Ovary (tissue), 9 donors: ENCODE results near the gene FAM83D. TPM values are rescaled to one million over a fixed set of nuclear protein-coding genes. Genes with fewer than 3 reads are reported as not detected.

Experiments used
- DNase-seq, 5 donors: peaks; one replicate each; pipeline ENCODE4 v3.0.0-alpha.2; 2019 to 2020
- H3K27ac ChIP-seq, 2 donors: fragments of 200-600 bp; one replicate each; pipeline versions ENCODE4 v1.5.1 to v1.8.0; 2019 to 2022
- H3K27me3 ChIP-seq: fragments of 200-600 bp; one replicate; pipeline ENCODE4 v1.8.0; 2022
- H3K36me3 ChIP-seq: fragments of 200-600 bp; sonication (generic); one replicate; pipeline ENCODE4 v1.5.1; 2019
- H3K4me1 ChIP-seq: one replicate; pipeline ENCODE4 v1.8.1; 2013; ENCODE audit warnings: mild to moderate bottlenecking, moderate library complexity; ENCODE audit not compliant: insufficient read depth
- H3K4me3 ChIP-seq: fragments of 200-600 bp; sonication (generic); one replicate; pipeline ENCODE4 v1.5.1; 2017
- H3K9me3 ChIP-seq, 2 donors: fragments of 200-600 bp in 1 of 2; sonication (generic) in 1 of 2; one replicate each; pipeline versions ENCODE4 v1.5.1 to v1.8.1; 2013 to 2019; ENCODE audit warnings: mild to moderate bottlenecking in 1 of 2, moderate library complexity in 1 of 2
- CTCF ChIP-seq, 3 donors: fragments of 450-650 bp in 2 of 3; fragments of 200-600 bp in 1 of 3; IDR thresholded peaks; one replicate each; pipeline versions ENCODE4 v1.5.1 to v1.8.0; 2016 to 2022; ENCODE audit warnings: antibody characterized with exemption in 3 of 3, mild to moderate bottlenecking in 1 of 3
- EP300 ChIP-seq: sonication (generic); formaldehyde crosslinking; IDR thresholded peaks from one replicate; pipeline ENCODE4 v1.6.1; 2017; ENCODE audit warnings: antibody characterized with exemption
- POLR2A ChIP-seq: fragments of 450-650 bp; IDR thresholded peaks from one replicate; pipeline ENCODE4 v1.6.1; 2017; ENCODE audit warnings: antibody characterized with exemption, mild to moderate bottlenecking, moderate library complexity
- WGBS, 3 donors: extraction: QIAGEN DNeasy Blood & Tissue Kit in 1 of 3; methylation state at CpG; one replicate each; pipeline versions ENCODE4 v1.1.5 to v1.1.7; 2013 to 2017; 5-methylcytosine and 5-hydroxymethylcytosine counted together
- intact Hi-C, 4 donors: fragments of 100-400 bp; cut with DNase I; formaldehyde crosslinking; loops; one replicate each; pipeline versions ENCODE4 v1.11.0 to v1.15.1; 2022 to 2023
- polyA plus RNA-seq, 2 donors: library from polyadenylated mRNA; stranded (reverse); fragments of 200-250 nt in 1 of 2; fragments of 350-450 nt in 1 of 2; fragmentation: Illumina TruSeq in 1 of 2; extraction: RNeasy Lipid Tissue Mini Kit (QIAGEN cat#74804) in 1 of 2; gene quantifications; one replicate each; pipeline ENCODE4 v1.2.3, GENCODE V29; 2013 to 2014
- total RNA-seq, 7 donors: library from RNA; depleted of rRNA in 2 of 7; stranded (reverse); fragments of >200 nt in 2 of 7; fragmentation: NEBNext Ultra II Directional in 3 of 7; extraction: Animal tissue kit (Norgen Biotek cat#: 25700) in 3 of 7; gene quantifications; one replicate each; pipeline versions ENCODE4 v1.1.0 to v1.2.4, GENCODE V29; 2016 to 2023
- donor health status: DM: no; HTN: no; CAD: no; lungs with moderate emphysema.
- donor health status: DM: no; HTN: no; CAD: no.
- donor health status: Bipolar disorder and iron deficiency.
- donor health status: DM: yes; HTN: yes; CAD: no.
- donor health status: DM: no; HTN: no; CAD: no.
- donor health status: DM: yes; HTN: yes; CAD: no.

The FAM83D gene
- total and polyA plus RNA-seq, 9 donors = 0.18 to 2.5 (median 0.62) TPM; not detected in 1

GRCh38 chr20:38937000-38937399 is 10.8 kb downstream of the FAM83D start:
- no peaks in the 10 kb centered on the region for H3K4me1 ChIP-seq
- H3K4me3 ChIP-seq = no peak overlapping the region
- no peak for DNase-seq

GRCh38 chr20:38937978-38938473 is 11.8 kb downstream of the FAM83D start:
- intact Hi-C loops = no loop called here

More at GRCh38 chr20:38937000-38937399, 10.8 kb downstream of the FAM83D start:
- H3K36me3 ChIP-seq = no peaks in the 10 kb centered on the region
- no peaks in the 10 kb centered on the region for H3K27me3 ChIP-seq
- WGBS, 3 donors = 91 to 96% (median 94%) methylated on average over 5 of the region's 5 CpGs
- intact Hi-C loops = no loop called here
- no peaks in the 10 kb centered on the region for H3K9me3 ChIP-seq
- no peak overlapping the region for H3K27ac ChIP-seq
- TF ChIP-seq CTCF (IDR thresholded peaks at IDR 0.05) (no peak), POLR2A (no peak), EP300 (no peak)

GRCh38 chr20:38939686-38940085 is 13.5 kb downstream of the FAM83D start:
- TF ChIP-seq CTCF (IDR thresholded peaks at IDR 0.05) (no peak), EP300 (no peak), POLR2A (no peak)
- H3K36me3 ChIP-seq = no peaks in the 10 kb centered on the region
- H3K4me1 ChIP-seq = no peaks in the 10 kb centered on the region
- no peak for DNase-seq
- 82 to 90% (median 89%) methylated on average over 2 of the region's 2 CpGs for WGBS, 3 donors
- H3K9me3 ChIP-seq = no peaks in the 10 kb centered on the region
- no peak overlapping the region for H3K4me3 ChIP-seq
- intact Hi-C loops = no loop called here
- no peak overlapping the region for H3K27ac ChIP-seq
- no peaks in the 10 kb centered on the region for H3K27me3 ChIP-seq

More at GRCh38 chr20:38937978-38938473, 11.8 kb downstream of the FAM83D start:
- no peaks in the 10 kb centered on the region for H3K27me3 ChIP-seq
- TF ChIP-seq CTCF (IDR thresholded peaks at IDR 0.05) (no peak), POLR2A (no peak)
- H3K27ac ChIP-seq = no peak overlapping the region
- WGBS, 3 donors = 92 to 94% (median 94%) methylated on average over 7 of the region's 7 CpGs
- no peaks in the 10 kb centered on the region for H3K9me3 ChIP-seq
- DNase-seq = no peak
- no peaks in the 10 kb centered on the region for H3K36me3 ChIP-seq
- no peaks in the 10 kb centered on the region for H3K4me1 ChIP-seq
- no peak overlapping the region for H3K4me3 ChIP-seq

GRCh38 chr20:38940644-38941043 is 14.4 kb downstream of the FAM83D start:
- Histone ChIP-seq H3K27me3 (no peaks in the 10 kb centered on the region), H3K4me3 (no peak overlapping the region), H3K27ac (no peak overlapping the region), H3K9me3 (no peaks in the 10 kb centered on the region), H3K4me1 (no peaks in the 10 kb centered on the region), H3K36me3 (no peaks in the 10 kb centered on the region)
- intact Hi-C loops = no loop called here
- WGBS, 3 donors = 91 to 95% (median 93%) methylated on average over 5 of the region's 5 CpGs
- no peak for TF ChIP-seq EP300
- TF ChIP-seq CTCF (IDR thresholded peaks at IDR 0.05) = no peak
- TF ChIP-seq POLR2A = no peak
- DNase-seq = no peak
